GM18517 (cell line): ENCODE results near the gene KLHDC8B.
"Not testable (repeated sequence)": the region's sequence is repeated elsewhere in the genome, so short reads cannot be mapped to it uniquely, and the experiment has no call there.

Experiments
- ATAC-seq: cut with Tn5 transposase; IDR thresholded peaks from one replicate; pipeline ENCODE4 v1.9.1; 2021; ENCODE audit warnings: mild to moderate bottlenecking, moderate library complexity; ENCODE audit not compliant: unreplicated experiment

The KLHDC8B gene

DNA sequence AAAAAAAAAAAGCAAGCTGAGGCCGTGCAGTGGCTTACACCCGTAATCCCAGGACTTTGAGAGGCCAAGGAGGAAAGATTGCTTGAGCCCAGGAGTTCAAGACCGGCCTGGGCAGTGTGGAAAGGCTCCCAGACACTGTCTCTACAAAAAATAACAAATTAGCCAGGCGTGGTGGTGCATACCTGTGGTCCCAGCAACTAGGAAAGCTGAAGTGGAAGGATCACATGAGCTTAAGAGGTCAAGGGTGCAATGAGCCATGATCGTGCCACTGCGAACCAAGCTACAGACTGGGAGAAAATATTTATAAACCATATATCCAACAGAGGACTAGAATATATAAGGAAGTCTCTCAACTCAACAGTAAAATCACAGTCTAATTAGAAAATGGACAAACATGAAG is 10.0 kb downstream of the KLHDC8B start:
- no peak for ATAC-seq

- ATAC-seq, result no peak
These were observed 11.3 kb downstream of the KLHDC8B start for GRCh38 chr3:49182682-49183081.

GRCh38 chr3:49183873-49184272 is 12.5 kb downstream of the KLHDC8B start:
- ATAC-seq, result no peak

GRCh38 chr3:49191741-49192140 is 20.3 kb downstream of the KLHDC8B start:
- ATAC-seq, result no peak

- ATAC-seq, result no peak
These were observed 26.8 kb downstream of the KLHDC8B start for GRCh38 chr3:49198161-49198560.

DNA sequence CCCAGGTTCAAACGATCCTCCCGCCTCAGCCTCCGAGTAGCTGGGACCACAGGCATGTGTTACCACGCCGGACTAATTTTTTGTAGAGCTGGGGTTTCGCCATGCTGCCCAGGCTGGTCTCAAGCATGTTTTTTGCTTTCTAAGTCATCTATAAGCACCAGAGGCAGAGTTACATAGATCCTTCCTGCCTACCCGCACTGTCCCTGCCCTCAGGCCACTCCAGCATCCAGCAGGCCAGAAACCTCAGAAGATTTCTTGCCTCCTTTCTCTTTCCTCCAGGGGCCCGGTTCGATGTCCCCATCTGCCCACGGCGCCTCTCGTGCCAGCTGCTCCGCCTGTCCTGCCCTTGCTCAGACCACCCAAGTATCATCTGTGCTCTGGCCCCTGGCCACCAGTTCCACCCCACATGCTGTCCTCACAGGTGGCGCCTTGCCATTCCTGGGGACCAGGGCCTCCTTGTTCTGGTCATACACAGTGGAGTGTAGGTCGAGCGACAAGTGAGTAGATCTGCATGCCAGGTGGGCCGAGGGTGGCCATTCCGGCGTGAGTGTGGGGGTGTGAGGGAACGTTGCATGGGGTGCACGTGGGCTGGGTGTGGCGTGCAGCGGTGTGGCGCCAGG is 27.3 kb downstream of the KLHDC8B start:
- no peak for ATAC-seq

- ATAC-seq, result no peak
These were observed 28.0 kb downstream of the KLHDC8B start for GRCh38 chr3:49199239-49199899.

DNA sequence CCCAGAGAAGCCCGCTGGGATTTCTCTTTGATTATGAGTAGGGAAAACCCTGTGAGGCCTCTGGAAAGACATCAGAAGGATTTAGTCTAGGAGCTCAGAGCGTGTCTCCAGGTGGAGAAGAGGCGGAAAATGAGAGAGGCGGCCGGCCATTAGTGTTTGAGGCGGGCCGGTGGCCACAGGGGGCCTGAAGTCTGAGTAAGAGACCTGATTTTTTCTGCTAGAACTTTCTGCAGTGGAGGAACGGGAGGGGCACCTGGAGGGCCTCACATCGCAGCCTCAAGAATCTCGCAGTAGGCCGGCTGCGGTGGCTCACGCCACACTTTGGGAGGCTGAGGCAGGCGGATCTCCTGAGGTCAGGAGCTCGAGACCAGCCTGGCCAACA is 28.5 kb downstream of the KLHDC8B start:
- ATAC-seq, result no peak

- no peak for ATAC-seq
These were observed 42.1 kb downstream of the KLHDC8B start for GRCh38 chr3:49213541-49213943.

DNA sequence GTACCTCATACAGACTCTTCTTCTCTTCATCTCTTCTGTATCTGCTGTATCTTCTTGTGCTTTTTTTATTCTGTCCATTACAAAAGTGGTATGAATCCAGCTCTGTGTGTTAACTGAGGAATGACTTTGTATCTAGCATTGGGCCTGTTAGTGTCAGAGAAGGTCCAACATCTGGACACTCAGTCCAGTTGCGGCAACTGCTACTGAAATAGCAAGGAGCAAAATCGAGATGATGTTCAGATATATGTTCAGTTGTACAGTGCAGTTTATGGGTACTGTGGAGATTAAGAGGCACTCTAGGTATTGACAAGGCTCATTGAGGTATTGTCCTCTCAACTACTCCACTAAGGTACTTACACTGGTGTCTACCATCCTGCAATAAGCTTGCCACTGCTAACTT is 42.6 kb downstream of the KLHDC8B start:
- ATAC-seq, result no peak

DNA sequence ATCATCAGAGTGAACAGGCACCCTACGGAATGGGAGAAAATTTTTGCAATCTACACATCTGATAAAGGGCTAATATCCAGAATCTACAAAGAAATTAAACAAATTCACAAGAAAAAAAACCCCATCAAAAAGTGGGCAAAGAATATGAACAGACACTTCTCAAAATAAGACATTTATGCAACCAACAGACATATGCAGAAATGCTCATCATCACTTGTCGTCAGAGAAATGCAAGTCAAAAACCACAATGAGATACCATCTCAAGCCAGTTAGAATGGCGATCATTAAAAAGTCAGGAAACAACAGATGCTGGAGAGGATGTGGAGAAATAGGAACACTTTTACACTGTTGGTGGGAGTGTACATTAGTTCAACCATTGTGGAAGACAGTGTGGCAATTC is 45.3 kb downstream of the KLHDC8B start:
- ATAC-seq, result not testable (repeated sequence)

GRCh38 chr3:49217108-49217507 is 45.7 kb downstream of the KLHDC8B start:
- not testable (repeated sequence) for ATAC-seq

DNA sequence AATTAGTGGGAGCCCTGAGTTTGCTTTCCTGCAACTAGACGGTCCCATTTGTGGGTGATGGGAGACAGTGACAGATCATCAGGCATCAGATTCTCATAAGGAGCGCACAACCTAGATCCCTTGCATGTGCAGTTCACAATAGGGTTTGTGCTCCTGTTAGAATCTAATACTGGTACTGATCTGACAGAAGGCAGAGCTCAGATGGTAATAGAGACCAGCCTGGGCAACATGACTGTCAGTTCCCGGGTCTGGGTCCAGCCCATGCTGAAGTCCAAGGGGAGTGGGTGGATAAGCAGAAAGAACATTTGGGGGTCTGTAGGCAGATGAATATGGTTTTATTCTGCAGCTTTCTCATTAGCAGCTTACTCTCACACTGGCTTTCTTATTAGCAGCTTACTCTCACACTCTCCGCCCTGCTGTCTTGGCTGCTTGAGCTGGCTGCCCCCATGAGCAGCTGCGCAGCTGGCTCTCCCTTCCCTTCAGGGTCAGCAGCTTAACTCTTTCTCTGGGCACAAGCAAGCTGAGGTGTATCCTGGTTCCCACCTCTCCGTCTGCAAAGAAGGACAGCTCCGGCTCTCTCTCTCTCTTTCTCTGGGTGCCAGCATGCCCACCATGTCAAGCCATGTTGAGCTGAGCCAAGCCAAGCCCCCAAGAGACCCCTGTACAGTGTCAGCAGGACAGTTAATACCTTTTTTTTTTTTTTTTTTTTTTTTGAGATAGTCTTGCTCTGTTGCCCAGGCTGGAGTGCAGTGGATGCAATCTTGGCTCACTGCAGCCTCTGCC is 46.5 kb downstream of the KLHDC8B start:
- ATAC-seq, result no peak

- not testable (repeated sequence) for ATAC-seq
These were observed 47.1 kb downstream of the KLHDC8B start for GRCh38 chr3:49218471-49218989.

DNA sequence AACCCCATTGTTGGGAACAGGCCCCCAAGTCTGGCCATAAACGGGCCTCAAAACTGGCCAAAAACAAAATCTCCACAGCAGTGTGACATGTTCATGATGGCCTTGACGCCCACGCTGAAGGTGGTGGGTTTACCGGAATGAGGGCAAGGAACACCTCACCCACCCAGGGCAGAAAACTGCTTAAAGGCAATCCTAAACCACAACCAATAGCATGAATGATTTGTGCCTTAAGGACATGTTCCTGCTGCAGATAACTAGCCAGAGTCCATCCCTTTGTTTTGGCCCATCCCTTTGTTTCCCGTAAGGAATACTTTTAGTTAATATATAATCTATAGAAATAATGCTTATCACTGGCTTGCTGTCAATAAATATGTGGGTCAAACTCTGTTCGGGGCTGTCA is 47.7 kb downstream of the KLHDC8B start:
- ATAC-seq, result no peak

DNA sequence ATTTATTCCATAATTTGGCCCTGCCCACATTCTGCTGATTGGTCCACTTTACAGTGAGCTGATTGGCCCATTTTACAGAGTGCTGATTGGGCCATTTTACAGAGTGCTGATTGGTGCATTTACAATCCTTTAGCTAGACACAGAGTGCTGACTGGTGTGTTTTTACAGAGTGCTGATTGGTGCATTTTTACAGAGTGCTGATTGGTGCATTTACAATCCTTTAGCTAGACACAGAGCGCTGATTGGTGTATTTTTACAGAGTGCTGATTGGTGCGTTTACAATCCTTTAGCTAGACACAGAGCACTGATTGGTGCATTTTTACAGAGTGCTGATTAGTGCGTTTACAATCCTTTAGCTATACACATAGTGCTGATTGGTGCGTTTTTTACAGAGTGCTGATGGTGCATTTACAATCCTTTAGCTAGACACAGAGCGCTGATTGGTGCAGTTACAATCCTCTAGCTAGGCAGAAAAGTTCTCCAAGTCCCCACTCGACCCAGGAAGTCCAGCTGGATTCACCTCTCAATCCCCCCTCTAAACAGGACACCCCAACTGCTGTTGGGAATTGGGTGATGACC is 49.7 kb downstream of the KLHDC8B start:
- not testable (repeated sequence) for ATAC-seq

- no peak for ATAC-seq
These were observed 50.6 kb downstream of the KLHDC8B start for GRCh38 chr3:49222002-49222401.
